Fibroblast of the conjunctiva (primary cell): ENCODE measurements around the gene BAHCC1.

Experiments used
- DNase-seq: peaks from one replicate; pipeline ENCODE4 v3.0.0-alpha.2; 2010; ENCODE audit warnings: low read depth

The BAHCC1 gene

DNA sequence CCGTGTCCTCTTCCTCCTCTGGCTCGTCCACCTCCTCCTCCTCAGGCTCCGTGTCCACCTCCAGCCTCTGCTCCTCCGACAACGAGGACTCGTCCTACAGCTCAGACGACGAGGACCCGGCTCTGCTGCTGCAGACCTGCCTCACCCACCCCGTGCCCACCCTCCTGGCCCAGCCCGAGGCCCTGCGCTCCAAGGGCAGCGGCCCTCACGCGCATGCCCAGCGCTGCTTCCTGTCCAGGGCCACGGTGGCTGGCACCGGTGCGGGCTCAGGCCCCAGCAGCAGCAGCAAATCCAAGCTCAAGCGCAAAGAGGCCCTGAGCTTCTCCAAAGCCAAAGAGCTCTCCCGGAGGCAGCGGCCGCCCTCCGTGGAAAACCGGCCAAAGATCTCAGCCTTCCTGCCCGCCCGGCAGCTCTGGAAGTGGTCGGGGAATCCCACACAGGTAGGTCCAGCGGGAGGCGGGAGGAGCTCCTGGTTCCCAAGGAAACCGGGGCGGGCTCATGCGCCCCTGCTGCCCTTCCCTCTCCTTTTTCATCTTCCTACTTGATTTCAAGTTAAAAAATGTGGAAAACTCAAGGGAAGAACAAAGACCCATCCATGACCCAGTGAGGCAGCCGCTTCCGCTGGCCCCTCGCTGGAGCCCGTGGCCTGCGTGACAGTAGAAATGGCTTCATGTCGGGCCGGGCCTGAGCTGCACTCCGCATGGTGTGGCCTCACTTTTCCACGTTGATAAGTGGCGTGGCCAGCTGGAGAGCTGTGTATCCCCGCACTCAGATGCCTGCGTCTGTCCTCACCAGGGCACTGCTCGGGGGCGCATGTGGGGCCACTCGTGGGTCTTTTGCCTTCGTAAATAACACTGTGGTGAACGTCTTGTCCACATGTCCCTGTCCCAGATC is 66.6 kb downstream of the BAHCC1 start:
- DNase-seq, result no peak

DNA sequence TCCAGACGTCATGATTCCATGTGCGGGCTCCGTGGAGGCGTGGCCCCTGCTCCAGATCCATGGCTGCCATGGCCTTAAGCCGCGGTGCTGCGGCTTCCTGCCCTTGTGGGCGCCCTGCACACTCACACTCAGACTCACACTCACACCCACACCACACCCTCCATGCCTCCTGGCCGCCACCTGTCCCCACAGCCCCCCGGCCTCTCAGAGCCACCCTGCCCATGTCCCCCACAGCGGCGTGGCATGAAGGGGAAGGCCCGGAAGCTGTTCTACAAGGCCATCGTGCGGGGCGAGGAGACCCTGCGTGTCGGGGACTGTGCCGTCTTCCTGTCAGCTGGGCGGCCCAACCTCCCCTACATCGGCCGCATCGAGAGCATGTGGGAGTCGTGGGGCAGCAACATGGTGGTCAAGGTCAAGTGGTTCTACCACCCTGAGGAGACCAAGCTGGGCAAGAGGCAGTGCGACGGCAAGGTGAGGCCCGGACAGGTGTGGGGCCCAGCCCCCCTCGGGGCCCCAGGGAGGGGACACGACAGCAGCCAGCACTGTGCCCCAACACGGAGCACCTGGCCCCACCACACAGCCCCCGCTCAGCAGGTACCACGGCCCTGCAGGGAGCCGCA is 67.4 kb downstream of the BAHCC1 start:
- no peak for DNase-seq

DNA sequence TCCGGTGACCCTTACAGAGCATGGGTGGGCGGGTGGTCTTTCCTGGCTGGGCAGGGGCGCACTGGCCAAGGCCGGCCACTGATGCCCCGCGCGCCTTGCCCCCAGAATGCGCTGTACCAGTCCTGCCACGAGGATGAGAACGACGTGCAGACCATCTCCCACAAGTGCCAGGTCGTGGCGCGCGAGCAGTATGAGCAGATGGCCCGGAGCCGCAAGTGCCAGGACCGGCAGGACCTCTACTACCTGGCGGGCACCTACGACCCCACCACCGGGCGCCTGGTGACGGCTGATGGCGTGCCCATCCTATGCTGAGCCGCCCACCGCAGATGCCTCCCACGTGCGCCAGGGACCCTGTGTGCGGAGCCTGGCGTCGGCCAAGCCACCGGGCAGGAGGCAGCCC is 68.2 kb downstream of the BAHCC1 start:
- no peak for DNase-seq

DNA sequence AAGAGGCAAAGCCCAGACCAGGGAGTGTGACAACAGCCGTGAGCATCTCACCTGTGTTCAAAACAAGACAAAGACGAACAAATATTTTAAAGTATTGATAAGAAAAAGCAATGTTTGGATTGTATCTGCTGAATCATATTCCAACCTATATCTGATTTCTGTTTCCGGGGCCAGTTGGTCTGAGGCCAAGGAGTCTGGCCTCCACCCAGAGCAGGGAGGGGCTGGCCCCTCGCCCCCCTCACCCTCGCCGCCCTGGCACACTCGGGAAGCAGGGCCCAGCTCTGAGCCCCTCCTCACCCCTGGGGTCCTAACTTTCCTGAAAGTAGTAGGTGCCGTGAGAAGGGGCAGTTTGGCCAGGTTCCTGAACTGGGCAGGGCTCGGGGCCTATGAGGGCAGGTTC is 69.3 kb downstream of the BAHCC1 start:
- DNase-seq, result no peak

DNA sequence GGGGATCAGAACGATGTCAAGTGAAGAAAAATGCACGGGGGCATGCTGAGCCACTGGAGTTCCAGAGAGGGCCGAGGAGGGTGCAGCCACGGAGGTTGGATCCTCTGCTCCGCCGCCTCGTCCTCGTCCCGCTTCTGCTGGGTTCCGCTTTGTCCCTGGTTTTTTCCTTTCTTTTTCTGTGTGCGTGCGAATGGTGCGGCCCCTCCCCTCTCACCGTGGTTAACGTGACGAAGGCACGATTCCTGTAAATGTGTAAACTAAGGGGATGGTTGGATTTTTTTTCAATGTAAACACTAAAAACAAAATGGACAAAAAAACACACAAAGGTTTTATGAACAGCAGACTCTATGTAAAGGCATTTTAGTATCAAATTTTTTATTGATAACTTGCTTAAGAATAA is 70.7 kb downstream of the BAHCC1 start:
- no peak for DNase-seq

DNA sequence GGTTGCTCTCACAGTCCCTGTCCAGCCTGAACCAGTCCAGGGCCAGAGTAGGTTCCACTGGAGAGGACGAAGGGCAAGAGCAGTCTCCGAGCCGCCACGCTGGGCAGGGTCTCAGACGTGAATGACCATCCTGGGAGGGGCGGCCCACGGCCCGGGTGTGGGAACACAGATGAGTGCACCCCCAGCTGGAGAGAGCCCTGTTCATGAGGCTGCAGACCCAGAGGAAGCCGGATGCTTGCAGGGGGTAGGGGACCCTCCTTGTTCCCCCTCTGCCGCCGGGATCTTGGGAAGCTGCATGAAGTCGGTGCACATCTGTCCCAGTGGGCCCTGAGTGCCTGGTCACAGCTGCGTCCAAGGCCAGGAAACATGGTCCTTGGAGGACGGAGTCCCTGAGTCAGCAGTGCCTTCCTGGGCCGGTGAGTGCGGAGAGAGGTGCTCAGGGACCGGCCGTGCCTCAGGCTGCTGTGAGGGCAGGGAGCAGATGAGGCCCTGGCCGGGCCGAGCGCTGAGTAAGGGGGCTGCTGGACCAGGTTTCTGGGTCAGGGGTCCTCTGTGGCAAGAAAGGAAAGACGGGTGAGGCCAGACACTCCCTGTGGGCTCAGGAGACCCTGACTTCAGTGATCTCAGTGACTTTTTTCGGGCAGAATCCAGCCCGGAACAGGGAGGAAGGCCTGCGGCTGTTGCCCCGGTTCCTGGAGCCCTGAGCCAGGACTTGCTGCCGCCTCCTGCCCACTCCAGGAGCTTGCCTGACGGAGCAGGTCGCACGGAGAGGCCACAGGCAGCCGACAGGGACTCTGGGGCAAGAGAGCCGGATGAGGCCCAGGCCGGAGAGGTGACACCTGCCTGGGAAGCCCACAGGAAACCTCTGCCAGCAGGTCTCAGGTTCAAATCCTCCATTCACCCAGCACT is 71.6 kb downstream of the BAHCC1 start:
- no peak for DNase-seq

DNA sequence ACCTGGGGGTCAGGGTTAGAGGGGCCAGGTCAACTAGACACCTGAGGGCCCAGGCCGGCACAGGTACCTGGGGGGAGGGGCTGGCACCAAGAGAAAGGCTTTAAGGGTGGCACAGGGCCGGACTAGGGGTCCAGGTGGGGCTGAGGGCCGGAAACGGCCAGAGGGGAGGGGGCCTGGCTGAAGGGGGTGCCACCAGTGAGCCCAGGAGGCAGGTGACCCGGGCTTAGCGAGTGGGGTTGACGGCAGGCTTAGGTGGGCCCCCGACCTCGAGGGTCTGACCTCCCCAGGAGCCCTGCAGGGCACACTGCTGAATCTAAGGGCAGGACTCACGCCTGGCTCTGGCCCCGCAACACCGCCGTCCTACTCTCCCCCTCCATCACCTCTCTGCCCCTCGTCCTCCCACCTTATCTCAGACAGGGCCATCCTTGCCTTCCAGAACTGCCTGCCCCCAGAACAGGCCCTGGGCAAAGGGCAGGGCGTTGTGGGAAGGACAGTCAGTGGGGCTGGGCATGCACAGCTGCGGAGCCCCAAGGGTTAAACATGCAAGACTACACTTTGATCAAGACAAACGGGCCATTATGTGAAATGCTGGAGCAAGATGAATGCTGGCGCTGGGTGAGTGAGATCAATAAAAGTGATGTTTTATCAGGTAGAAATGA is 73.0 kb downstream of the BAHCC1 start:
- no peak for DNase-seq

DNA sequence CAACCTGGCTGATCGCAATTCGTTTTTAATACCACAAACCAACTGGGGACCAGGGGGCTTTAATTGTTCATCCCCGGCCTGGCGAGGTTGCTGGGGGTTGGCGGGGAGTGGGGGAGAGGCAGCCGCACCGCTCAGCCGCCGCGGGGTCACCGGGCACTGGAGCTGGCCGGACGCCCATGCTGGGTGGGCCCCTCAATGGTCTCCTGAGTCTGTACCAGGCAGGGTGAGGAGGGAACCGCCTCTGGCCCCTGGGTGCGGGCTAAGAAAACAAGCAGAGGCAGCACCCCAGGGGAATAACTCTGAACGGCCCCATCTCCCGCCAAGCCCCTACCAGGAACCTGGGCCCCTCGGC is 73.5 kb downstream of the BAHCC1 start:
- DNase-seq, result no peak

DNA sequence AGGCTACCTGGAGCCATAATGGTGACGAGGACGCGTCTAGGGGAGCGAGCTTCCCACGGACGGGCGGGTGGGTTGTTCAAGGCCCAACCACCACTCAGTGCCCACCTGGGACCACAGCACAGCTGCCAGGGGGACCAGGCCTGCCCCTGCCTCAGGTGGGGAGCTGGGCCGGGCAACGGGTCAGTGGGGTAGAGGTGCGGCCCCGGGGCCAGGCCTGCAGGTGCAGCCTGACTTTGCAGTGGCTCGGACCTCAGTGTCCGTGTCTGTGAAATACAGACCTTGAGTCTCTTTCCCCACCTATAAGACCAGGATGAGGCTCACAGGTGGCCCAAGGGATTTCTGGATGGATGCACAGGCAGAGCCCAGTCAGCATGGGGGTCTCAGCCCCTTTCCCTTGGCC is 74.0 kb downstream of the BAHCC1 start:
- no peak for DNase-seq

DNA sequence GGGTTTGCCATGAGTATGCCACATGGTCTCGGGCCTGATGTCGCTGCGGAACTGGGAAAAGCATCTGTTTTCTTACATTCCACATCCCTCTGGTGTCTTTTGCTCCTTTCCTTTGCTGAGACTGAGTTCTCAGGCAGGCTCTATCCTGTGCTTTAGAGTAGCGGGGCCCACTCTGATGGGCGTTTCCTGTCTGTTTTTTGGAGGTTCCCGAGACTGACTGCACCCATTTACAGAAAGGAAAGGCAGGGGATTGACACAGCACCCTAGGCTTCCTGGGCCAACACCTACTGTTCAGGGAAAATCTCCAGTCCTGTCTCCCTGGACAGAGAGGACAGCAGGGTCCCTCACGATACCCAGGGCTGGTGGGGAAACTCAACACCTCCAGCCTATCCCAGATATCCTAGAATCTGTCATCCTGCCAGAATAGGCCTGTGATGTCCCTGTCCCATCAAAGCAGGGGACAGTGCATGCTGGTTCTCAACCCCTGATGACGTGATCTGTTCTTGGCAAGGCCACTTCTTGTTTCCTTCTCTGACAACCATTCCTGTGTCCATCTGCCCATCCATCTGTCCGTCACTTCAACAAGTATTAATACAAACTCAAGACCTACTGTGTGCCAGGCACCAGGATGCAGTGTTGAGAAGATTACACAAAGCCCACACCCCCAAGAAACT is 75.2 kb downstream of the BAHCC1 start:
- DNase-seq, result no peak

DNA sequence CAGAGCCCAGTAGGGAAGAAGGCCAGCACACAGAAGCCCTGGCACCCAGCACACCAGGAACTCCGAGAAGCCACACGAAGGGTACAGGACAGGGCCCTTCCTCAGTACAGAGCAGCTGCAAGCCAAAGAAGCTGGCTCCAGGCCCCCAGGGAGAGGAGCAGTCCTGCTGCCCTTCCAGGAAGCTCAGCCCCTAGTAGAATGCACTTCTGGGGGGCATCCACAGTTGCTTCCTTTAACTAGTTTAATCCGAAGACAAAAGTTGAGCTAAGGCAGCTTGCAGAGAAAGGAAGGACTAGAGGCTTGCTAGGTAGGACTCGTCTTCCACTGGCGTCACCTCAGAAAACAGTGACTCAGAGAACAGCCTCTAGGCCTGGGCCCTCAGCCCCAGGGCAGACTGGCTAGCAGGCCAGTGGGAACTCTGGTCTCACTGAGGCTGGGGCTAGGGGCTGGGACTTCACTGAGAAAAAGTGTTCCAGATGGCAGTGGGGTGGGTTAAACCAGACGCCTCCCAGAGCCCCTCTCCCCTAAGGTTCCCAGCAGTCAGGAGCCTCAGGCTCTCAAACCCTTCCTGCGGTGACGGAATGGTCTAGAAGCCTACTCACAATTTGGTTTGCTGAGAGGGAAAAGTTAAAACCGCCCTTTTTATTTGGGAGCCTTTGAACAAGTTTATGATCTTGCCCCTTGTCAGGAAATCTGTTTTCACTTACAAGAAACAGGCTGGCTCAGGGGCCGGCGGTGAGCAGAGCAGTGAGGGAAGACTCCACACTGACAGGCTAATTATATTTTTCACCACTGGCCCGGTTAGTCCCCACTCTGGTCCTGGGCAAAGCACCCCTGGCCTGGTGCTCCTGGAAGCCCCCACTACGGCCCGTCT is 75.9 kb downstream of the BAHCC1 start:
- DNase-seq, result no peak

DNA sequence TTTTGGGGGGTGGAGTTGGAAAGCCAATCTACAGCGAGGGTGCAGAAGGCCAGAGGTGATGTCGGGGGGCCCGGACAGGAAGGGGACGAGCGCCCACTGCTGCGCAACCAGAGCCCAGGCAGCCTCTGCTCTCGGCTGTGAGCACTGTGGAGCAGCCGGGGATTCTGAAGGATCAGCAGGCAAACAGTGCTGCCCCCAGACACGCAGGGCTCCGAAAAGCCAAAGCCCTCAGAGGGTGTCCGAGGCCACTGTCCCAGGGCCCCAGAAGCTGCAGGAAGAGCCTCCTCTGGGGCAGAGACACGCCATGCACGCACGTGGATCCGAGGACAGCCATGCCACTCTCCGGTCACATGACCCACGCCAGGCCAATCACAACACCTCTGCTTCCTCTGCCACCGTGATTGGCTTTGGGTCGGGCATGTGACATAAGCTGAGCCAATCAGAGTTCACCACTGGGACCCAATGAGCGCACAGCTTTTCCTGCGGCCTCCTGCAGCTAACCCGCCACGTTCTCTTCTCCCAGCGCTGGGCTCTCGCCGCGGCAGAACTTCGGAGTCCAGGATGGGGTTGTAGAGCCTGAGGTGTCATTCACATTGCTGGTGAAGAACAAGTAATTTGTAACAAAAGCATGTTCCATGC is 76.7 kb downstream of the BAHCC1 start:
- peak; percentile 91 for DNase-seq

DNA sequence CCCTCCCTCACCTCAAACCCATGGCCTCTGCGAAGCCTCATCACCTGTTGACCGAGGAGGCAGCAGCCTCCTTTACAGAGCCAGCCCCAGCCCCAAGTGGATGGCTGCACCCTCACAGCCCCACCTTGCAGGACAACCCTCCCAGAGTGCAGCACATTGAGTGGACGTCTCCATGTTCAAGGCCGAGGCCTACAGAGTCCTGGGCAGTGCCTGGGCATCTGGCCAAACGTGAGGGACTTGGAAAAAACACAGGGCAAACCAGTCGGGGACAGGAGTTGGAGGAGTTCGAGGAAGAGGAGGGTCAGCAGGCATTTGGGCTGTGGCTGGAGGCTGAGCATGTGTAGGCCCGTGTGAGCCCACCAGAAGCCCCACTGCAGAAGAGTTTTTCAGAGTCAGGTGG is 77.8 kb downstream of the BAHCC1 start:
- no peak for DNase-seq

DNA sequence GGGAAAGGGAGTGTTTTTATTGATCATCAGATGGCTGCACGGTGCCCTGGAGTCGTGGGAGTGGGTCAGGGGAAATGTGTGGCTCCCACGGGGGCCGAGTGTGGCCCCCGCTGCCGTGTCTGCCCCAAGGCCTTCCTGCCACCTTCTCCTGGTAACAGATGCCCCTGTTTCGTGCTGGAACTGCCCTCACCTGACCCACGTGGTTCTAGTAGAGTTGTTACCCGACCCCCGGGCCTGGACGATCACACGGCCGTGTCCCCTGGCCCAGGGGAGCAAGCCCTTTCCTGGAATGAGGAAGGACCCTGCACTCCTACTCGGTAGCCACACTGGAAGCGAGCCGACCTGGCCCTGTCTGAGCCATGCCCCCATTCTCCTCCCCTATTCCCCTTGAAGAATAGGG is 79.7 kb downstream of the BAHCC1 start:
- no peak for DNase-seq

DNA sequence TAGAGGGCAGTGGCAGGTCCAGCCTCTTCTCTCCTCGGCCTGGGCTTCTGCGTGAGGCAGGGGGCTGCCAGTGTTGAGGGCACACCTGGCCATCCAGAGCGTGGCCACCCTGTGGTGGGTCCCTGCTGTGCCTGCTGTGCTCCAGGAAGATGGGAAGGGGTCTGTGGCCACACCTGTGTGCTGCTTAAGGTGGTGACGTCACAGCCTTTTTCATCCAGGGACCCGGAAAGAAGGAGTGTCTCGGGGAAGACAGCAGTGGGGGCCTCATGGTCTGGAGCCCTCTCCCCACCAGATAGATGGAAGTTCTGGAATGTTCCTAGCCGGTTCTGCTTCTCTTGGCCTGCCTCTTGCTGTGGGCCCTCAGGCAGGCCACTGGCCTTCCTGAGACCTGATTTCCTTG is 80.8 kb downstream of the BAHCC1 start:
- no peak for DNase-seq

DNA sequence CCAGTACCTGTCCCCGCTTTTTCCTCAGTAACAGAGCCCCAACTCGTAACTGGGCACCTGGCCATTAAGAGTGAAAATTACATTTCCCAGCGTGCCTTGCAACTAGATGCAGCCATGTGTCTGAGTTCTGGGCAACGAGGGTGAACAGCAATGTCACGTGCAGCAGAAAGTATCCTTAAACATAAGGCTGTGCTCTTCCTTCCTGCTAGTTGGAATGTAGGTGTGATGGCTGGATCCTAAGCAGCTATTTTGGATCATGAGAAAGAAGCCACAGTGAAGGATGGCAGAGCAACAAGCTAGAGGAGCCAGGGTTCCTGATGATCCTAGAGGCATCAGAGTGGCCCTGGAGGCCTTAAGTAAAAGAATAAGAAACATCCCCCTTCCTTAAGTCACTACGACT is 81.4 kb downstream of the BAHCC1 start:
- DNase-seq, result no peak

DNA sequence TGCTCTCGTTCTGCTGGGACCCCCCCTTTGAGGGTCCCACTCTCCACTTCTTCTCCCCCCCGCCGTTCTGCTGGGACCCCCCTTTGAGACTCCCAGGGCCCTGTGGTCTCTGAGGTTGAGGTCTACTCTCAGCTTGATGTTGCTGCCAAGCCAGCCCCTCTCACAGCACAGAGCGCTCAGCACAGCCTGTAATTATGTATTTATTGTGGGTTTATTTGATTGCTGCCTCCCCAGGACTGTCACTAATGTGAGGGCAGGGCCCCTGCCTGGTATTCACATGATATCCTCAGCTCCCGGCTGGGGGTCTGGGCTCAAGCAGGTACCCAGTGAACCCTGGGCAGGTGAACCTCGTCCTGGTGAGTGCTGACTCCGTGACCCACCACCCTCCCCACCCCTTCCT is 81.9 kb downstream of the BAHCC1 start:
- no peak for DNase-seq

DNA sequence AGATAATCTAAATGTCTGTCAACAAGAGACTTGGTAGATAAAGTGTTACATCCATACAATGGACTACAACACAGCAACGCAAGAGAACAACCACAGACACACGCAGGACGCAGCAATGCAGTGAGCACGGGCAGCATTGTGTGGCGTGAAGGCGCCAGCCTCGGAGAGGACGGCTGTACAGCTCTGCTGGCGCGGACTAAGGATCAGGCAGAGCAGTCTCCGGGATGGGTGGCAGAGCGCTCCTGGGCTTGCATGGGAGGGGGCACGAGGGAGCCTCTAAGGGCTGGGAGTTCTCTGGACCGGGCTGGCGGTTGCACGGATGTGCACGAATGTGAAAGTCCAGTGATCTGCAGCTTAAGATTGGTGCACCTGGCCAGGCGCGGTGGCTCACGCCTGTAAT is 82.9 kb downstream of the BAHCC1 start:
- DNase-seq, result no peak

DNA sequence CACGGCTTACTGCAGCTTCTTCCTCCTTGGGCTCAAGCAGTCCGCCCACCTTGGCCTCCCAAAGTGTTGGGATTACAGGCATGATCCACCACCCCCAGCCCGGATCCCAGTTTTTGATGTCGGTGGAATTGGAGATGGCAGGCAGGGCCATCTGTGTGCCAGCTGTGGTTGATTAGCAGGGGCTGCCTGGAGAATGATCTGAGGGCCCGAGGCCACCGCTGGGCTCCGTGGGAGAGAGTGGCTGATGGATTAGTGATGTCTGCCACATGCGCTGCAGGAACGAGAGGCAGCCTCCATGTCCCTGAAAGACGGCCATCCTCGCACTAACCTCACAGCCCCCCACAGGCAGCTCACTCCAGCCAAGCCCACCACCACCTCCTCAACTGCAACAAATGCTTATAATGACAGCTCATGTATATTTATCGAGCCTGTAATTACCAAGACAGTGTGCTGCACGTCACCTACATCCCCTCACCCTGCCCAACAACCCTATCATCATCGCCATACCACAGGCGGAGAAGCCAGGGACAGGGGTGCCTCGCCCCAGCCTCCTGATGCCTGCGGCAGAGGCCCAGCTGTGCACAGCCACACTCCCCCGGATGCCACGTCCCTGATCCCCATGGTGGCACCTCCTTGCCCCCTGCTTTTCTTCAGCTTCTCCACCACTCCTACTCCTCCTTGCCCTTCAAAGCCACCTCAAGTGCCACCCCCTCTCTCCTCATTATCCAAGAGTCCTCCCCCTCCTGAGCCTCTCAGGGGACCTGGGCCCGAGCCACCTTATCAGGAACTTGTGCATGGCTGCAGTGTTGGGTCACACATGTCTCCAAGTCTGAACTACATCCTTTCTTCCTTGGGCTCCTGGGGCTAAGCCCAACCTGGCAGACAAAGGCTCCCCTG is 84.2 kb downstream of the BAHCC1 start:
- DNase-seq, result no peak
